HepG2 (cell line): ENCODE results near the gene P3R3URF. TPM values are rescaled to one million over a fixed set of nuclear protein-coding genes. Genes with fewer than 3 reads are reported as not detected.

Source experiments
- CEBPB ChIP-seq: IDR thresholded peaks from 2 replicates; pipeline ENCODE4 v1.6.1; 2011; ENCODE audit warnings: low read depth, low read length, improper control_type of control experiment, borderline replicate concordance
- GTF3A ChIP-seq: sonication (generic); formaldehyde crosslinking; conservative IDR thresholded peaks from 2 replicates; pipeline ENCODE4 v1.4.0; 2020; ENCODE audit warnings: mild to moderate bottlenecking, missing genetic modification reagents
- KIAA2018 ChIP-seq: sonication (generic); formaldehyde crosslinking; IDR thresholded peaks from 2 replicates; pipeline ENCODE4 v1.5.0; 2020; ENCODE audit warnings: mild to moderate bottlenecking, missing genetic modification reagents, borderline replicate concordance
- KLF6 ChIP-seq: IDR thresholded peaks from 2 replicates; pipeline ENCODE4 v1.8.0; 2016; ENCODE audit warnings: missing biosample characterization, missing genetic modification reagents
- REL ChIP-seq: sonication (generic); formaldehyde crosslinking; conservative IDR thresholded peaks from 2 replicates; pipeline ENCODE4 v1.8.0; 2022; ENCODE audit warnings: mild to moderate bottlenecking, missing genetic modification reagents, moderate library complexity
- RNF2 ChIP-seq: fragments of 450-650 bp; conservative IDR thresholded peaks from 2 replicates; pipeline ENCODE4 v1.6.1; 2016; ENCODE audit warnings: low read depth
- THAP8 ChIP-seq: sonication (generic); formaldehyde crosslinking; IDR thresholded peaks from 2 replicates; pipeline ENCODE4 v1.5.1; 2020; ENCODE audit warnings: missing genetic modification reagents, mild to moderate bottlenecking, borderline replicate concordance
- TIGD3 ChIP-seq: sonication (generic); formaldehyde crosslinking; IDR thresholded peaks from 2 replicates; pipeline ENCODE4 v1.5.1; 2020; ENCODE audit warnings: mild to moderate bottlenecking, missing genetic modification reagents, borderline replicate concordance
- TOE1 ChIP-seq: sonication (generic); formaldehyde crosslinking; IDR thresholded peaks from 2 replicates; pipeline ENCODE4 v1.4.0; 2020; ENCODE audit warnings: mild to moderate bottlenecking, missing genetic modification reagents
- TSC22D2 ChIP-seq: sonication (generic); formaldehyde crosslinking; IDR thresholded peaks from 2 replicates; pipeline ENCODE4 v1.5.1; 2020; ENCODE audit warnings: missing genetic modification reagents, mild to moderate bottlenecking, borderline replicate concordance
- ZC3H4 ChIP-seq: sonication (generic); formaldehyde crosslinking; IDR thresholded peaks from 2 replicates; pipeline ENCODE4 v1.4.0; 2020; ENCODE audit warnings: missing genetic modification reagents, borderline replicate concordance
- ZKSCAN8 ChIP-seq: IDR thresholded peaks from 2 replicates; pipeline ENCODE4 v1.6.1; 2016; ENCODE audit warnings: borderline replicate concordance, missing genetic modification reagents, missing compliant biosample characterization
- ZNF3 ChIP-seq: IDR thresholded peaks from 2 replicates; pipeline ENCODE4 v1.7.0; 2017; ENCODE audit warnings: inconsistent platforms
- ZNF33A ChIP-seq: sonication (generic); formaldehyde crosslinking; IDR thresholded peaks from 2 replicates; pipeline ENCODE4 v1.5.1; 2020; ENCODE audit warnings: missing genetic modification reagents, mild to moderate bottlenecking, moderate library complexity, borderline replicate concordance
- ZNF414 ChIP-seq: sonication (generic); formaldehyde crosslinking; IDR thresholded peaks from 2 replicates; pipeline ENCODE4 v1.5.0; 2020; ENCODE audit warnings: missing genetic modification reagents
- ZNF441 ChIP-seq: sonication (generic); formaldehyde crosslinking; IDR thresholded peaks from 2 replicates; pipeline ENCODE4 v1.7.0; 2021; ENCODE audit warnings: missing genetic modification reagents, borderline replicate concordance
- ZNF567 ChIP-seq: sonication (generic); formaldehyde crosslinking; IDR thresholded peaks from 2 replicates; pipeline ENCODE4 v1.8.1; 2023; ENCODE audit warnings: mild to moderate bottlenecking, missing genetic modification reagents, borderline replicate concordance
- ZNF7 ChIP-seq: IDR thresholded peaks from 2 replicates; pipeline ENCODE4 v1.6.1; 2016; ENCODE audit warnings: missing biosample characterization, missing genetic modification reagents
- ZNF839 ChIP-seq: sonication (generic); formaldehyde crosslinking; IDR thresholded peaks from 2 replicates; pipeline ENCODE4 v1.4.0; 2020; ENCODE audit warnings: missing genetic modification reagents, mild to moderate bottlenecking, borderline replicate concordance
- polyA plus RNA-seq, 8 experiments: library from polyadenylated mRNA; depleted of rRNA in 3 of 8; stranded (reverse) in 7 of 8; unstranded in 1 of 8; fragments of >200 nt; fragmentation: Illumina TruSeq in 4 of 8; extraction: Trizol in 4 of 8; gene quantifications; 2 replicates each; pipeline versions ENCODE4 v1.2.1 to v1.2.3, GENCODE V29; 2011 to 2016; ENCODE audit warnings: low read depth in 4 of 8, missing spikeins in 1 of 8, mixed read lengths in 1 of 8; ENCODE audit not compliant: insufficient read depth in 1 of 8
- total RNA-seq, 5 experiments: library from RNA; depleted of rRNA; stranded (reverse); fragments of >200 nt; fragmentation: Illumina TruSeq; extraction: Trizol; gene quantifications; 2 replicates each; pipeline ENCODE4 v1.2.3, GENCODE V29; 2016; ENCODE audit warnings: low read depth in 1 of 5

The P3R3URF gene
- total and polyA plus RNA-seq, 2 of the 13 experiments (the other 11 are each of a cell fraction or from before 2014, with no cell fraction given) = not detected

GRCh38 chr1:46132529-46133180, 43.6 kb downstream of the P3R3URF start, which contains the start of gene PIK3R3 (continued):
- TF ChIP-seq KIAA2018 (peak; percentile 90; the same call in 1 of the 2 replicates), CEBPB (no peak), GTF3A (no peak), THAP8 (peak; percentile 89; the same call in 1 of the 2 replicates), RNF2 (peak; percentile 99), ZNF33A (CRISPR knock-in tag) (peak; percentile 94), TSC22D2 (peak; percentile 98), TIGD3 (0 out of 2 replicates have a peak, but pooled peaks have one; percentile 86), ZNF7 (CRISPR knock-in tag) (0 out of 2 replicates have a peak, but pooled peaks have one; percentile 21), ZNF839 (CRISPR knock-in tag) (peak; percentile 75; the same call in 1 of the 2 replicates), ZNF414 (CRISPR knock-in tag) (peak; percentile 87), ZNF3 (CRISPR knock-in tag) (peak; percentile 76), ZNF567 (CRISPR knock-in tag) (no peak; the same call in 1 of the 2 replicates), KLF6 (CRISPR knock-in tag) (peak; percentile 96), TOE1 (peak; percentile 79; the same call in 1 of the 2 replicates), ZNF441 (peak; percentile 87), ZKSCAN8 (CRISPR knock-in tag) (peak; percentile 76; the same call in 1 of the 2 replicates), ZC3H4 (CRISPR knock-in tag) (no peak), REL (CRISPR knock-in tag) (peak; percentile 100)
